GM19467 (cell line): ENCODE measurements around the gene KICS2.
"Not testable (repeated sequence)": the region's sequence is repeated elsewhere in the genome, so short reads cannot be mapped to it uniquely, and the experiment has no call there.

Experiments
- ATAC-seq: cut with Tn5 transposase; IDR thresholded peaks from one replicate; pipeline ENCODE4 v1.9.1; 2021; ENCODE audit warnings: mild to moderate bottlenecking, moderate library complexity; ENCODE audit not compliant: unreplicated experiment

KICS2 gene

GRCh38 chr12:64217643-64218042, 4.5 kb downstream of the KICS2 start:
- ATAC-seq, result not testable (repeated sequence)

- ATAC-seq, result no peak
Measured at GRCh38 chr12:64216239-64216638, 5.9 kb downstream of the KICS2 start.

- ATAC-seq, result no peak
Measured at GRCh38 chr12:64212119-64212746, 9.9 kb downstream of the KICS2 start.

GRCh38 chr12:64207453-64207852, 14.6 kb downstream of the KICS2 start:
- no peak for ATAC-seq

GRCh38 chr12:64205542-64205941, 16.6 kb downstream of the KICS2 start:
- ATAC-seq, result no peak

GRCh38 chr12:64203775-64204174, 18.3 kb downstream of the KICS2 start:
- no peak for ATAC-seq

GRCh38 chr12:64203036-64203435, 19.1 kb downstream of the KICS2 start:
- no peak for ATAC-seq

- not testable (repeated sequence) for ATAC-seq
Measured at GRCh38 chr12:64195841-64196240, 26.3 kb downstream of the KICS2 start.

- no peak for ATAC-seq
Measured at GRCh38 chr12:64194333-64195149, 27.6 kb downstream of the KICS2 start.

- ATAC-seq, result no peak
Measured at GRCh38 chr12:64193931-64194330, 28.2 kb downstream of the KICS2 start.

GRCh38 chr12:64192644-64193444, 29.3 kb downstream of the KICS2 start:
- peak; percentile 93 for ATAC-seq

- ATAC-seq, result no peak
Measured at GRCh38 chr12:64190140-64190539, 32.0 kb downstream of the KICS2 start.

GRCh38 chr12:64189530-64189929, 32.6 kb downstream of the KICS2 start:
- no peak for ATAC-seq

GRCh38 chr12:64187794-64188193, 34.3 kb downstream of the KICS2 start:
- ATAC-seq, result no peak

- no peak for ATAC-seq
Measured at GRCh38 chr12:64187370-64187769, 34.7 kb downstream of the KICS2 start.

GRCh38 chr12:64186789-64187188, 35.3 kb downstream of the KICS2 start:
- ATAC-seq, result no peak

GRCh38 chr12:64184216-64184615, 37.9 kb downstream of the KICS2 start:
- ATAC-seq, result no peak

GRCh38 chr12:64181430-64182291, 40.4 kb downstream of the KICS2 start:
- ATAC-seq, result no peak

GRCh38 chr12:64180951-64181350, 41.1 kb downstream of the KICS2 start:
- ATAC-seq, result no peak

- ATAC-seq, result no peak
Measured at GRCh38 chr12:64178122-64178521, 44.0 kb downstream of the KICS2 start.

- ATAC-seq, result no peak
Measured at GRCh38 chr12:64177001-64177400, 45.1 kb downstream of the KICS2 start.
